ENCODE data around the gene ARID1B.

- TF ChIP-seq EP300 (IDR thresholded peaks at IDR 0.05; ENCODE audit: low read depth), result no peak
- peak in 1 of 3 donors; percentile 36 for TF ChIP-seq POLR2AphosphoS5 (IDR thresholded peaks at IDR 0.05)
- no peak for TF ChIP-seq CTCF (IDR thresholded peaks at IDR 0.05)
Measured at GRCh38 chr6:156977527-156978291, 200.5 kb downstream of the ARID1B start.

Data from transverse colon (tissue), 4 donors.